ENCODE measurements around the gene GPLD1.

- no peak for TF ChIP-seq STAT1 (IDR thresholded peaks at IDR 0.05; ENCODE audit: unreplicated experiment)
- TF ChIP-seq, protein P1, sequence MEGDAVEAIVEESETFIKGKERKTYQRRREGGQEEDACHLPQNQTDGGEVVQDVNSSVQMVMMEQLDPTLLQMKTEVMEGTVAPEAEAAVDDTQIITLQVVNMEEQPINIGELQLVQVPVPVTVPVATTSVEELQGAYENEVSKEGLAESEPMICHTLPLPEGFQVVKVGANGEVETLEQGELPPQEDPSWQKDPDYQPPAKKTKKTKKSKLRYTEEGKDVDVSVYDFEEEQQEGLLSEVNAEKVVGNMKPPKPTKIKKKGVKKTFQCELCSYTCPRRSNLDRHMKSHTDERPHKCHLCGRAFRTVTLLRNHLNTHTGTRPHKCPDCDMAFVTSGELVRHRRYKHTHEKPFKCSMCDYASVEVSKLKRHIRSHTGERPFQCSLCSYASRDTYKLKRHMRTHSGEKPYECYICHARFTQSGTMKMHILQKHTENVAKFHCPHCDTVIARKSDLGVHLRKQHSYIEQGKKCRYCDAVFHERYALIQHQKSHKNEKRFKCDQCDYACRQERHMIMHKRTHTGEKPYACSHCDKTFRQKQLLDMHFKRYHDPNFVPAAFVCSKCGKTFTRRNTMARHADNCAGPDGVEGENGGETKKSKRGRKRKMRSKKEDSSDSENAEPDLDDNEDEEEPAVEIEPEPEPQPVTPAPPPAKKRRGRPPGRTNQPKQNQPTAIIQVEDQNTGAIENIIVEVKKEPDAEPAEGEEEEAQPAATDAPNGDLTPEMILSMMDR (conservative IDR thresholded peaks at IDR 0.05; ENCODE audit: low read depth in 2 of 2), result no peak
- no peak for TF ChIP-seq JUNB (IDR thresholded peaks at IDR 0.05; ENCODE audit: unreplicated experiment)
- no peak for TF ChIP-seq EZH2 (IDR thresholded peaks at IDR 0.05; ENCODE audit: low read depth, unreplicated experiment)
- no peak for TF ChIP-seq POLR2AphosphoS5 (IDR thresholded peaks at IDR 0.05; ENCODE audit: low read depth)
Measured at GRCh38 chr6:24489881-24490280, 503 bp upstream of the GPLD1 start.

Data from GM23338 (cell line).